ENCODE results near the gene CCL25.

The CCL25 gene

DNA sequence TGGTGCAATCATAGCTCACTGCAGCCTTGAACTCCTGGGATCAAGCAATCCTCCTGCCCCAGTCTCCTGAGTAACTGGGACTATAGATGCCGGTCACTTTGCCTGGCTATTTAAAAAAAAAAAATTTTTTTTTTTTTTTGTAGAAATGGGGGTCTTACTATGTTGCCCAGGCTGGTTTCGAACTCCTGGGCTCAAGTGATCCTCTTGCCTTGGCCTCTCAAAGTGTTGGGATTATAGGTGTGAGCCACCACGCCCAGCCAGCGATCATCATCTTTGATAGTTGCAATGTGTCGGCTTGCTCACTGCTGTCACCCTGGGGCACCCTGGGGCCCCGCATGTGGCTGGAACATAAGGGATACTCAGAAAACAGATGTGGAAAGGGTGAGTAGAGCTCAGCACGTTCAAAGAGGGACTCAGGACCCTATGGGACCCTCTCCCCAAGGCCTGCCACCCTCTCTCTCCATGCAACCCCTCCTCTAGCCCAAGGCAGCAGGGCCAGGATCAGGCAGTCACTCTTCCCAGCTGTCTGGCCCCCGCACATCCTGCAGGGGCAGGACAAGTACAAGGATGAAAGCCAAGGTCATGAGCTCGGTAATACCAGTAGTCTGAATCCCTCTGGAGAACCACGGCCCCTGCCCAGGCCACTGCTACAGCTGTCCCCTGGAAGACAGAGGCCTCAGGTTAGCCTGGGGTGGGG lies 6.5 kb upstream of the CCL25 start:
- no peak for DNase-seq (ENCODE audit: low read depth, low spot score)

- no peak for DNase-seq (ENCODE audit: low read depth, low spot score)
These were observed 5.9 kb upstream of the CCL25 start for GRCh38 chr19:8046569-8047165.

GRCh38 chr19:8050274-8051096 lies 2.1 kb upstream of the CCL25 start:
- DNase-seq (ENCODE audit: low read depth, low spot score), result peak; percentile 72

DNA sequence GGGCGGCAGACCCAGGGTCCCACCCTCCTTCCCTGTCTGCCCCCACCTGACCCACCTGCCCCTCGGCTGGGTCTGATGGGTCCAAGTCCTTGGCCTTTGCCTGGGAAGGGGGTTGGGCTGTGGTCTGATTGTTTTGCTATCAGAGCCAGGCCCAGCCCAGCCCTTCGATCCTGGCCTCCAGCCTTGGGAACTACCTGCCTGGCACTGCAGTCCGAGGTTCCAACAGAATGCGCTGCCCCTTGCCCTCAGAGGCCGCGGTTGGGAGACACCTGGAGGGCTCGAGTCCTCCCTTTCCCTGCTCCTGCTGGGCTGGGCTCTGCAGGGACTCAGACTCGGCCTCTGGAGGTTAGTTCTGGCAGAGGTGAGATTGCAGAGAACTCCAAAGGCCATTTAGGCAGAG lies 1.6 kb downstream of the CCL25 start:
- no peak for DNase-seq (ENCODE audit: low read depth, low spot score)

GRCh38 chr19:8056533-8056932 lies 4.0 kb downstream of the CCL25 start:
- DNase-seq (ENCODE audit: low read depth, low spot score), result no peak

- DNase-seq (ENCODE audit: low read depth, low spot score), result no peak
These were observed 5.1 kb downstream of the CCL25 start for GRCh38 chr19:8057545-8058270.

- DNase-seq (ENCODE audit: low read depth, low spot score), result no peak
These were observed 12.6 kb downstream of the CCL25 start for GRCh38 chr19:8064911-8065874.

- no peak for DNase-seq (ENCODE audit: low read depth, low spot score)
These were observed 13.3 kb downstream of the CCL25 start for GRCh38 chr19:8065875-8066261.

DNA sequence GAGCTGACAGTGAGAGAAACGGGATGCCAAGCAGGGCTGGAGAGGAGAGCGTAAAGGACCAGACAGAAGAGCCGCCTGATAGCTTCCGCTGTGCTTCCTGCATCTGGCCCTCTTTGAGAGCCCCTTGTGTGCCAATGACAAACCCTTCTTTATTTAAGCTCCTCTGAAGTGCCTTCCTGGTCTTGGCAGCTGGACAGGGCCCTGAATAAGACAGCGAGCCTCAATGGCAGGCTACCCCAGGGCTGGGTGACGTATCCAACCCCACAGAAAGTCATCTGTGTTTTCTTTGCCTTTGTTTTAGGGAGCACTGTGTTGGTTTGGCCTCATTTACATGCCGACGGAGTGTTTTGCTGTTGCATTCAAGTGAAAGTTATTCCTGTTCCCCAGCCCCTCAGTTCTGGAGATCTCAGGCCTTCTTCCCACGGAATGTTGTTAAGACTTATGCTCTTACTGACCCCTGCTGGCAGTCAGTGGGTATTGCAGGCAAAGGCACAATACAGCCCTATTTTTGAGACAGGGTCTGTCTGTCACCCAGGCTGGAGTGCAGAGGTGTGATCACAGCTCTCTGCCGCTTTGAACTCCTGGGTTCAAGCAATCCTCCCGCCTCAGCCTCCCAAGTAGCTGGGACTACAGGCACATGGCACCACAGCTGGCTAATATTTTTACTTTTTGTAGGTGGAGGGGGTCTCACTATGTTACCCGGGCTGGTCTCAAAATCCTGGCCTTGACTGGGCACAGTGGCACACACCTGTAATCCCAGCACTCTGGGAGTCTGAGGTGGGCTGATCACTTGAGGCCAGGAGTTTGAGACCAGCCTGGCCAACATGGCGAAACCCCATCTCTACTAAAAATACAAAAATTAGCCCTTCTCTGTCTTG lies 16.8 kb downstream of the CCL25 start:
- DNase-seq (ENCODE audit: low read depth, low spot score), result no peak

DNA sequence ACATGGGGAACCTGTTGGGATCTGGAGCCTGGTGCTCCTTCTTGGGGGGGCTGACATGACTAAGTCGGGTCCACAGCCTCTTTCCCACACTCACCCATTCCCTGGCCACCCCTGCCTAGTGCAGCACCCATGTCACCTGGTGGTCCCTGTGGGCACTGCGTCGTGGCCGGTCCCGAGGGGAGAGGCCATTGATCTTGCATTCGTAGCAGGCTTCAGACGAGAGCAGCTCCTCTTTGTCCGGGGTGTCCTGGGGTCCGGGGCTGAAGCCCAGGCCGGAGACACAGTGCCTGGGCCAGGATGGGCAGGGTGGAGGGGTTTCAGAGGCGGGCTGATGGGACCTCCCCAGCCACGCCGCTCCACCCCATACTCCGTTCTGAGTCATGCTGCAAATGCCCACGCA lies 19.4 kb downstream of the CCL25 start:
- no peak for DNase-seq (ENCODE audit: low read depth, low spot score)

GRCh38 chr19:8074501-8074900 lies 21.9 kb downstream of the CCL25 start:
- no peak for DNase-seq (ENCODE audit: low read depth, low spot score)

DNA sequence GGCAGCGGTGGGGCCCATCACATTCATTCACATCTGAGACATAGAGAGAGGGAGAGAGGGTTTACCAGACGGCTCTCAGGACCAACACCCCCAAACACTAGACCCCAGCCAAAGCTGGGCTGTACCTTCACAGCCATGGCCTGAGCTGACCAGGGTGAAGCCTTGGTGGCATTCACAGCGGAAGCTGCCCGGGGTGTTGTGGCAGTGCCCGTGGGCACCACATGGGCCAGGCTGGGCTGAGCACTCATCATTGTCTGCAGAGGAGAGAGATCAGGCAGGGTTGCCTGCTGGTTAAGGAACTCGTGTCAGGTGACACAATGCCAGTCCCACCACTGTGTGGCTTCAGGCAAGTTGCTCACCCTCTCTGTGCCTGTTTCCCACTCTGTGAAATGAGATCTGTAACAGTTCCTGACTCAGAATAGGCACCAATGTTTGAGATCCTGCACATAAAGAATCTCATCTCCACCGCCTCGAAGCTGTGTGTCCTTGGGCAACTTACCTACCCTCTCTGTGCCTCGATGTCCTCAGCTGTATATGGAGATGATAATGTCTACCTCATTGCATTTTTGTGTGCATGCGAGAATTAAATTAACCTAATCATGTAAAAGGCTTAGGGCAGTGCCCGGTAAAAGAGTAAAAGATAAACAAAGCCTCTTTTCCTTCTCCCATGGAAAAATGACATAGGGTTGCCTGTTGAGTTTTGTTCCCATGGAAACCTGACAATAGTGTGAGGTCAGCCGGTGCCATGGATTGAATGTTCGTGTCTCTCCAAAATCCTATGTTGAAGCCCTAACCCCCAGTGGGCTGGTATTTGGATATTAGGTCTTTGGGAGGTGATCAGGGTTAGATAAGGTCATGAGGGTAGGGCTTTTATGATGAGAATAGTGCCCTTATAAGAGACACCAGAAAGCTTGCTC lies 22.9 kb downstream of the CCL25 start:
- DNase-seq (ENCODE audit: low read depth, low spot score), result no peak

DNA sequence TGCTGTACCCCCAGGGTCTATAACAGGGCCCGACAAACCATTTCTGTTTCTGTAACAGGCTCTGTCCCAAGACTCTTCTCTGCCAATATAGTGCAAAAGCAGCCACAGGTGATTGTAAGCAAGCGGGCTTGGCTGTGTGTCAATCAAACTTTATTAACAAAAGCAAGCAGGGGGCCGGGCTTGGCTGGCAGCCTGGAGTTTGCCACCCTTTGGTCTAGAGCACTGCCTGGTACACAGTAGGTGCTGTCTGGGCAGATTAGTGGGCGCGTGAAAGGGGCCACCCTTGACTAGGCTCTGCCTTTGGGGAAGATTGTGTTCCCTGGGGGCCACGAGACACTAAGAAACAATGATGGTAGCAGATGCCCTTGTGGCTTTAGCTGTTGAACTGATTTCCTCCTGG lies 27.4 kb downstream of the CCL25 start:
- DNase-seq (ENCODE audit: low read depth, low spot score), result no peak

DNA sequence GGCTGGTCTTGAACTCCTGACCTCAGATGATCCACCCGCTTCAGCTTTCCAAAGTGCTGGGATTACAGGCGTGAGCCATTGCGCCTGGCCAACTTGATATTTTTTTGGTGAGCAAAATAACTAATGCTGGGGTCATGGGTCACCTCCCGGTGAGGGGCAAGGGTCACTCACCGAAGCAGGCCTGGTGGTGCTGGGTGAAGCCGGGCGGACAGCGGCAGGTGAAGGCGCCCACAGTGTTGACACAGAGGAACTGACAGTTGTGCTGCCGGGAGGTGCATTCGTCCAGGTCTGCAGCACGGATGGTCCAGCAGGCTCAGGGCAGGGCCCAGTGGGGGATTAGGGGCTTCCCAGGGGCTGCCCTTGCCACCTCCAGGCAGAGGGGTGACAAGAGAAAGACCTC lies 28.3 kb downstream of the CCL25 start:
- no peak for DNase-seq (ENCODE audit: low read depth, low spot score)

GRCh38 chr19:8081569-8082550 lies 29.3 kb downstream of the CCL25 start:
- no peak for DNase-seq (ENCODE audit: low read depth, low spot score)

GRCh38 chr19:8083141-8083540 lies 30.6 kb downstream of the CCL25 start:
- no peak for DNase-seq (ENCODE audit: low read depth, low spot score)

- DNase-seq (ENCODE audit: low read depth, low spot score), result no peak
These were observed 31.6 kb downstream of the CCL25 start for GRCh38 chr19:8084152-8084551.

Measured in astrocyte of the hippocampus (primary cell).